HEK293 (cell line): Measurements from ENCODE around the gene SUGP2.

Experiments
- CTCF ChIA-PET: fragments of 350-600 bp; formaldehyde crosslinking; extraction: SDS; loops from one replicate; lab custom pipeline; 2021; ENCODE audit warnings: antibody characterized with exemption; lab: Yijun Ruan, JAX
- POLR2A ChIA-PET: fragments of 300-600 bp; formaldehyde crosslinking; extraction: SDS; loops from one replicate; lab custom pipeline; 2020; ENCODE audit warnings: antibody characterized with exemption, inconsistent platforms; lab: Yijun Ruan, JAX
- H3K27ac ChIP-seq: fragments of 200-500 bp; sonication (Bioruptor generic); 2 replicates; pipeline ENCODE4 v1.5.1; 2014; ENCODE audit warnings: low read depth, low read length, control low read depth, inconsistent platforms; ENCODE audit errors: extremely low read depth
- H3K36me3 ChIP-seq, 2 experiments: fragments of 200-500 bp in 1 of 2; sonication (Bioruptor generic) in 1 of 2; 1 replicate in 1 of 2; 2 replicates in 1 of 2; pipeline ENCODE4 v1.5.1; 2014 to 2017; ENCODE audit warnings: inconsistent platforms in 2 of 2, low read length in 2 of 2; ENCODE audit not compliant: control insufficient read depth in 2 of 2, insufficient read depth in 1 of 2
- H3K4me1 ChIP-seq: fragments of 200-500 bp; sonication (Bioruptor generic); 2 replicates; pipeline ENCODE4 v1.5.1; 2014; ENCODE audit warnings: mild to moderate bottlenecking, low read length, inconsistent platforms; ENCODE audit not compliant: control insufficient read depth, insufficient read depth
- H3K4me3 ChIP-seq: 2 replicates; pipeline ENCODE4 v1.5.1; 2011; ENCODE audit warnings: low read depth, mild to moderate bottlenecking, control low read depth, low read length, moderate library complexity
- H3K9me3 ChIP-seq: fragments of 200-500 bp; sonication (Bioruptor generic); 2 replicates; pipeline ENCODE4 v1.5.1; 2014; ENCODE audit warnings: low read depth, low read length, inconsistent platforms; ENCODE audit not compliant: control insufficient read depth, insufficient read depth
- HOXA7 ChIP-seq: sonication (generic); formaldehyde crosslinking; IDR thresholded peaks from 2 replicates; pipeline ENCODE4 v1.8.1; 2022; ENCODE audit warnings: missing genetic modification reagents, borderline replicate concordance
- RBAK ChIP-seq: fragments of 450-650 bp; formaldehyde crosslinking; IDR thresholded peaks from 2 replicates; pipeline ENCODE4 v1.5.1; 2016; ENCODE audit warnings: missing biosample characterization, missing genetic modification characterization
- REPIN1 ChIP-seq: fragments of 450-650 bp; formaldehyde crosslinking; IDR thresholded peaks from 2 replicates; pipeline ENCODE4 v1.5.1; 2017; ENCODE audit warnings: missing biosample characterization, missing genetic modification characterization, low read depth
- SCRT1 ChIP-seq: fragments of 450-650 bp; formaldehyde crosslinking; IDR thresholded peaks from 2 replicates; pipeline ENCODE4 v1.5.1; 2016; ENCODE audit warnings: missing biosample characterization, missing genetic modification characterization, borderline replicate concordance
- SCRT2 ChIP-seq: fragments of 450-650 bp; formaldehyde crosslinking; IDR thresholded peaks from 2 replicates; pipeline ENCODE4 v1.5.1; 2016; ENCODE audit warnings: missing biosample characterization, missing genetic modification characterization
- ZFP69B ChIP-seq: fragments of 450-650 bp; formaldehyde crosslinking; IDR thresholded peaks from 2 replicates; pipeline ENCODE4 v1.5.1; 2016; ENCODE audit warnings: missing biosample characterization, missing genetic modification characterization
- ZNF140 ChIP-seq: fragments of 450-650 bp; formaldehyde crosslinking; IDR thresholded peaks from 2 replicates; pipeline ENCODE4 v1.5.1; 2016; ENCODE audit warnings: missing biosample characterization, missing genetic modification characterization
- ZNF175 ChIP-seq: fragments of 450-650 bp; formaldehyde crosslinking; IDR thresholded peaks from 2 replicates; pipeline ENCODE4 v1.5.1; 2016; ENCODE audit warnings: missing biosample characterization, missing genetic modification characterization
- ZNF19 ChIP-seq: fragments of 450-650 bp; formaldehyde crosslinking; IDR thresholded peaks from 2 replicates; pipeline ENCODE4; 2016; ENCODE audit warnings: missing biosample characterization, missing genetic modification characterization, low read depth
- ZNF221 ChIP-seq: fragments of 450-650 bp; formaldehyde crosslinking; IDR thresholded peaks from 2 replicates; pipeline ENCODE4 v1.5.1; 2017; ENCODE audit warnings: missing biosample characterization, missing genetic modification characterization, borderline replicate concordance
- ZNF366 ChIP-seq: fragments of 450-650 bp; formaldehyde crosslinking; conservative IDR thresholded peaks from 2 replicates; pipeline ENCODE4 v1.5.1; 2016; ENCODE audit warnings: missing biosample characterization, missing genetic modification characterization
- ZNF404 ChIP-seq: fragments of 450-650 bp; formaldehyde crosslinking; IDR thresholded peaks from 2 replicates; pipeline ENCODE4 v1.5.1; 2017; ENCODE audit warnings: missing biosample characterization, missing genetic modification characterization
- ZNF473 ChIP-seq: fragments of 450-650 bp; formaldehyde crosslinking; IDR thresholded peaks from 2 replicates; pipeline ENCODE4 v1.5.1; 2017; ENCODE audit warnings: missing biosample characterization, missing genetic modification characterization
- ZNF544 ChIP-seq: fragments of 450-650 bp; formaldehyde crosslinking; IDR thresholded peaks from 2 replicates; pipeline ENCODE4 v1.5.0; 2017; ENCODE audit warnings: missing biosample characterization, missing genetic modification characterization
- ZNF600 ChIP-seq: fragments of 450-650 bp; formaldehyde crosslinking; IDR thresholded peaks from 2 replicates; pipeline ENCODE4 v1.5.1; 2016; ENCODE audit warnings: missing biosample characterization, missing genetic modification characterization
- ZNF654 ChIP-seq: fragments of 450-650 bp; formaldehyde crosslinking; IDR thresholded peaks from 2 replicates; pipeline ENCODE4 v1.5.1; 2016; ENCODE audit warnings: low read depth, missing biosample characterization, missing genetic modification characterization
- ZSCAN23 ChIP-seq: fragments of 450-650 bp; formaldehyde crosslinking; IDR thresholded peaks from 2 replicates; pipeline ENCODE4 v1.5.1; 2016; ENCODE audit warnings: missing biosample characterization, missing genetic modification characterization
- TF ChIP-seq, protein P1 (sequence below): fragments of 450-650 bp; formaldehyde crosslinking; IDR thresholded peaks from 2 replicates; pipeline ENCODE4 v1.5.1; 2016; ENCODE audit warnings: missing biosample characterization, missing genetic modification characterization
- TF ChIP-seq, protein P2 (sequence below): fragments of 450-650 bp; formaldehyde crosslinking; IDR thresholded peaks from 2 replicates; pipeline ENCODE4 v1.5.1; 2016; ENCODE audit warnings: missing biosample characterization, missing genetic modification characterization
- TF ChIP-seq, protein P3 (sequence below): fragments of 450-650 bp; formaldehyde crosslinking; IDR thresholded peaks from 2 replicates; pipeline ENCODE4 v1.5.1; 2017; ENCODE audit warnings: missing biosample characterization, missing genetic modification characterization
- TF ChIP-seq, protein P4 (sequence below): fragments of 450-650 bp; formaldehyde crosslinking; IDR thresholded peaks from 2 replicates; pipeline ENCODE4 v1.5.1; 2016; ENCODE audit warnings: missing biosample characterization, missing genetic modification characterization, borderline replicate concordance
- TF ChIP-seq, protein P5 (sequence below): fragments of 450-650 bp; formaldehyde crosslinking; IDR thresholded peaks from 2 replicates; pipeline ENCODE4 v1.5.1; 2016; ENCODE audit warnings: missing biosample characterization, missing genetic modification characterization

Gene SUGP2

DNA sequence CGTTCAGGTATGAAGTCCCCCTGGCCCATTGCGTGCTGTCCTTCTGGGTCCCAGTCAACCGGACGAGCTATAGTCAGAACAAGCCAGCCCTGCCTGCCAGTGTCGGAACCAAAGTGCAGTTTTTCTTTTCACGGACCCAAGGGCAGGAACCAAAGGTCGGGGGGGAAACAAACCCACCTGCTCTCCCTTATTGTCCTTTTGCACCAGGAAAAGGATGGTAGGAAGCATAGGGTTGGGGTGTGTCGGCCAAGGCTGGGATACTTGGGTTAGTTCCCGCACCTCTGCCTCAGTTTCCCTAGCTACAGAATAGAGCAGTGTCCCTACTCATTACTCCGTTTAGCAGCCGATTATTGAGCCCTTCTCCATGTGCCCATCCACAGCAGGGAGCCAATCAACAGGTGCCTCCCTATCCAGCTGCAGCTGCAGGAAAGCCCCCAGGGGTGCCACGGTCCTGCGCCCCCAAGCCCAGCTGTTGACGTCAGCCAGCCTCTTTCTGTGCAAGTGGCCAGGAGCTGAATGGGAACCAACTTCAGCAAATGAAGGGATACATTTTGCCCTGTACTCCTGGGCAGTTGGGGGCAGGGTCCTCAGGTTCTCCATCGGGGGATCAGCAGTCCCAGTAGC, 21.1 kb upstream of the SUGP2 start:
- TF ChIP-seq ZFP69B (no peak), SCRT2 (tag by site-specific recombination) (peak; percentile 89), SCRT1 (tag by site-specific recombination) (peak; percentile 79)
- TF ChIP-seq, all 188 proteins: peak for 2
- ChIA-PET POLR2A (interaction anchor here (0.6 to 1.3 kb wide), 2 partner anchors 8 to 37 kb away, joined by 4 read pairs; no protein-coding TSS in a partner anchor), CTCF (interaction anchor here (0.6 to 1.7 kb wide), 10 partner anchors 9 to 440 kb away, joined by 3 to 12 read pairs (median 4); no protein-coding TSS in a partner anchor)
- no peak overlapping the region for H3K4me3 ChIP-seq
- peaks cover 0 to 85% of the 10 kb centered on the region in 2 experiments; a peak in 2 of 3 replicates for H3K36me3 ChIP-seq
- no peaks in the 10 kb centered on the region for H3K9me3 ChIP-seq
- no peaks in the 10 kb centered on the region for H3K4me1 ChIP-seq
- no peak overlapping the region for H3K27ac ChIP-seq

DNA sequence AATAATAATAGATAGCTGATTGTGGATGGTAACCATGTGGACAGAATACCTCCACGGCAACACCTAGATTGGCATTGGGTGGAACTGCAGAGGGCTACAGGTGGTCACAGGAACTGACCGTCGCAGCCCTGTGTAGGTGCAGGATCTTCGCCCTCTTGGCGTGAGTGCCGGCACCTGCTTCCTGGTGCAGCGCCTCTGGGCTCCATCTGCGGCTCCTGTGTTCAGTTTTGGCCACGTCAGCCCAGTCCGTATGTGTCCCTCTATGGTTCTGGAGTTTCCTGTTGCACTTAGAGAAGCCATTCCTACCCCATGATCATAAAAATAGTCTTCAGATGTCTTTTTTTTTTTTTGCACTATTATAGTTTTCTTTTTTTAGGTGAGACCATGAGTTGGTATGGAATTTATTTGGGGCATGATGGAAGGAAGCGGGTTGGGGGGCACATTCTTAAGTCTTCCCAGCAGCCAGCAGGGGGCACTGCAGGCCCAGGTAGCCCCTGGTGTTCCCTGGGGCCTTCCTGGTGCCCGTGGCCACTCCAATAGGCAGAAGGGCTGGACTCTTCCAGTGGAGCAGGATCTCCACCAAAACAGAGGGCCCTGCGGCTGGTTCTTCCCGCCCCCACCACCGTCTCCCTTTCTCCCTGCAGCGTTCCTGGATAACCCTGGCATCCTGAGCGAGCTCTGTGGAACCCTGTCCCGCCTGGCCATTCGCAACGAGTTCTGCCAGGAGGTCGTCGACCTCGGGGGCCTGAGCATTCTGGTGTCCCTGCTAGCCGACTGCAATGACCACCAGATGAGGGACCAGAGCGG, 20.4 kb upstream of the SUGP2 start:
- no peaks in the 10 kb centered on the region for H3K9me3 ChIP-seq
- H3K4me3 ChIP-seq = no peak overlapping the region
- no peak overlapping the region for H3K27ac ChIP-seq
- H3K4me1 ChIP-seq = no peaks in the 10 kb centered on the region
- H3K36me3 ChIP-seq = peaks cover 5 to 82% of the 10 kb centered on the region in 2 experiments; a peak in 2 of 3 replicates
- TF ChIP-seq ZNF600 (tag by site-specific recombination) (0 out of 2 replicates have a peak, but pooled peaks have one; percentile 25), ZNF544 (no peak), ZNF473 (tag by site-specific recombination) (no peak), HOXA7 (CRISPR knock-in tag) (no peak), ZNF175 (tag by site-specific recombination) (no peak), ZNF654 (peak; percentile 73), REPIN1 (tag by site-specific recombination) (no peak), ZNF221 (tag by site-specific recombination) (no peak), SCRT2 (tag by site-specific recombination) (0 out of 2 replicates have a peak, but pooled peaks have one; percentile 33), ZNF140 (no peak)
- TF ChIP-seq, protein P1, sequence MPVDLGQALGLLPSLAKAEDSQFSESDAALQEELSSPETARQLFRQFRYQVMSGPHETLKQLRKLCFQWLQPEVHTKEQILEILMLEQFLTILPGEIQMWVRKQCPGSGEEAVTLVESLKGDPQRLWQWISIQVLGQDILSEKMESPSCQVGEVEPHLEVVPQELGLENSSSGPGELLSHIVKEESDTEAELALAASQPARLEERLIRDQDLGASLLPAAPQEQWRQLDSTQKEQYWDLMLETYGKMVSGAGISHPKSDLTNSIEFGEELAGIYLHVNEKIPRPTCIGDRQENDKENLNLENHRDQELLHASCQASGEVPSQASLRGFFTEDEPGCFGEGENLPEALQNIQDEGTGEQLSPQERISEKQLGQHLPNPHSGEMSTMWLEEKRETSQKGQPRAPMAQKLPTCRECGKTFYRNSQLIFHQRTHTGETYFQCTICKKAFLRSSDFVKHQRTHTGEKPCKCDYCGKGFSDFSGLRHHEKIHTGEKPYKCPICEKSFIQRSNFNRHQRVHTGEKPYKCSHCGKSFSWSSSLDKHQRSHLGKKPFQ = no peak
- TF ChIP-seq, protein P2, sequence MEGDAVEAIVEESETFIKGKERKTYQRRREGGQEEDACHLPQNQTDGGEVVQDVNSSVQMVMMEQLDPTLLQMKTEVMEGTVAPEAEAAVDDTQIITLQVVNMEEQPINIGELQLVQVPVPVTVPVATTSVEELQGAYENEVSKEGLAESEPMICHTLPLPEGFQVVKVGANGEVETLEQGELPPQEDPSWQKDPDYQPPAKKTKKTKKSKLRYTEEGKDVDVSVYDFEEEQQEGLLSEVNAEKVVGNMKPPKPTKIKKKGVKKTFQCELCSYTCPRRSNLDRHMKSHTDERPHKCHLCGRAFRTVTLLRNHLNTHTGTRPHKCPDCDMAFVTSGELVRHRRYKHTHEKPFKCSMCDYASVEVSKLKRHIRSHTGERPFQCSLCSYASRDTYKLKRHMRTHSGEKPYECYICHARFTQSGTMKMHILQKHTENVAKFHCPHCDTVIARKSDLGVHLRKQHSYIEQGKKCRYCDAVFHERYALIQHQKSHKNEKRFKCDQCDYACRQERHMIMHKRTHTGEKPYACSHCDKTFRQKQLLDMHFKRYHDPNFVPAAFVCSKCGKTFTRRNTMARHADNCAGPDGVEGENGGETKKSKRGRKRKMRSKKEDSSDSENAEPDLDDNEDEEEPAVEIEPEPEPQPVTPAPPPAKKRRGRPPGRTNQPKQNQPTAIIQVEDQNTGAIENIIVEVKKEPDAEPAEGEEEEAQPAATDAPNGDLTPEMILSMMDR (tag by site-specific recombination) = 0 out of 2 replicates have a peak, but pooled peaks have one; percentile 41
- POLR2A ChIA-PET = interaction anchor here (0.6 to 1.3 kb wide), 2 partner anchors 9 to 36 kb away, joined by 4 read pairs; no protein-coding TSS in a partner anchor
- CTCF ChIA-PET = interaction anchor here (0.5 to 2.0 kb wide), 20 partner anchors 9 to 1116 kb away, joined by 3 to 12 read pairs (median 4); partner anchors contain the start of gene SLC25A42

DNA sequence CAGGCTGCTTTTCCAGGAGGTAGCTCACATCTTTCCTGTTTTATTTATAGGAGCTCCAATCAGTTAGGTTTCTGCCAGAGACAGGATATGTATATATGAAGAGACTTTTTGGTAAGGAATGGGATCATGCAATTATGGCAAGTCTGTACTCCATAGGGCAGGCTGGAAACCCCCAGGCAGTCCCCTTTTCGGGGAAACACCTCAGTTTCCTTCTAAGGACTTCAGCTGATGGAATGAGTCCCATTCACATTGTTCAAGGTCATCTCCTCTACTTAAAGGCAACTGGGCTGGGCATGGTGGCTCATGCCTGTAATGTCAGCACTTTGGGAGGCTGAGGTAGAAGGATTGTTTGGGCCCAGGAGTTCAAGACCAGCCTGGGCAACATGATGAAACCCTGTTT, 19.6 kb upstream of the SUGP2 start:
- Histone ChIP-seq H3K4me3 (no peak overlapping the region), H3K27ac (no peak overlapping the region)
- no peak for TF ChIP-seq ZNF366 (tag by site-specific recombination)
- TF ChIP-seq, protein P3, sequence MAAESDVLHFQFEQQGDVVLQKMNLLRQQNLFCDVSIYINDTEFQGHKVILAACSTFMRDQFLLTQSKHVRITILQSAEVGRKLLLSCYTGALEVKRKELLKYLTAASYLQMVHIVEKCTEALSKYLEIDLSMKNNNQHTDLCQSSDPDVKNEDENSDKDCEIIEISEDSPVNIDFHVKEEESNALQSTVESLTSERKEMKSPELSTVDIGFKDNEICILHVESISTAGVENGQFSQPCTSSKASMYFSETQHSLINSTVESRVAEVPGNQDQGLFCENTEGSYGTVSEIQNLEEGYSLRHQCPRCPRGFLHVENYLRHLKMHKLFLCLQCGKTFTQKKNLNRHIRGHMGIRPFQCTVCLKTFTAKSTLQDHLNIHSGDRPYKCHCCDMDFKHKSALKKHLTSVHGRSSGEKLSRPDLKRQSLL (tag by site-specific recombination) = no peak
- TF ChIP-seq, protein P4, sequence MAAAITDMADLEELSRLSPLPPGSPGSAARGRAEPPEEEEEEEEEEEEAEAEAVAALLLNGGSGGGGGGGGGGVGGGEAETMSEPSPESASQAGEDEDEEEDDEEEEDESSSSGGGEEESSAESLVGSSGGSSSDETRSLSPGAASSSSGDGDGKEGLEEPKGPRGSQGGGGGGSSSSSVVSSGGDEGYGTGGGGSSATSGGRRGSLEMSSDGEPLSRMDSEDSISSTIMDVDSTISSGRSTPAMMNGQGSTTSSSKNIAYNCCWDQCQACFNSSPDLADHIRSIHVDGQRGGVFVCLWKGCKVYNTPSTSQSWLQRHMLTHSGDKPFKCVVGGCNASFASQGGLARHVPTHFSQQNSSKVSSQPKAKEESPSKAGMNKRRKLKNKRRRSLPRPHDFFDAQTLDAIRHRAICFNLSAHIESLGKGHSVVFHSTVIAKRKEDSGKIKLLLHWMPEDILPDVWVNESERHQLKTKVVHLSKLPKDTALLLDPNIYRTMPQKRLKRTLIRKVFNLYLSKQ = no peak
- TF ChIP-seq ZNF404 (tag by site-specific recombination) = no peak
- TF ChIP-seq ZNF19 (tag by site-specific recombination) = no peak
- TF ChIP-seq, protein P5, sequence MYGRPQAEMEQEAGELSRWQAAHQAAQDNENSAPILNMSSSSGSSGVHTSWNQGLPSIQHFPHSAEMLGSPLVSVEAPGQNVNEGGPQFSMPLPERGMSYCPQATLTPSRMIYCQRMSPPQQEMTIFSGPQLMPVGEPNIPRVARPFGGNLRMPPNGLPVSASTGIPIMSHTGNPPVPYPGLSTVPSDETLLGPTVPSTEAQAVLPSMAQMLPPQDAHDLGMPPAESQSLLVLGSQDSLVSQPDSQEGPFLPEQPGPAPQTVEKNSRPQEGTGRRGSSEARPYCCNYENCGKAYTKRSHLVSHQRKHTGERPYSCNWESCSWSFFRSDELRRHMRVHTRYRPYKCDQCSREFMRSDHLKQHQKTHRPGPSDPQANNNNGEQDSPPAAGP (tag by site-specific recombination) = no peak
- no peak for TF ChIP-seq REPIN1 (tag by site-specific recombination)
- no peak for TF ChIP-seq ZSCAN23 (tag by site-specific recombination)
- TF ChIP-seq RBAK (tag by site-specific recombination) = no peak
- TF ChIP-seq, all 188 proteins: peak for 0
- Histone ChIP-seq H3K4me1 (no peaks in the 10 kb centered on the region), H3K9me3 (no peaks in the 10 kb centered on the region), H3K36me3 (peaks cover 5 to 77% of the 10 kb centered on the region in 2 experiments; a peak in 2 of 3 replicates)
- POLR2A ChIA-PET = no interaction called here
- CTCF ChIA-PET = interaction anchor here (0.5 to 2.0 kb wide), 12 partner anchors 10 to 1116 kb away, joined by 3 to 10 read pairs (median 4); partner anchors contain the start of gene SLC25A42
